ENCODE data around the gene AUH. TPM values are rescaled to one million over a fixed set of nuclear protein-coding genes. Genes with fewer than 3 reads are reported as not detected.

Gene AUH
- total RNA-seq (10 to 100 TPM; 30.1 to 30.5 TPM), polyA plus RNA-seq (10 to 100 TPM; 10.0 to 11.7 (median 11.5) TPM), total RNA-seq (14.8 to 25.1 (median 17.2) reads per million in 6 experiments)

GRCh38 chr9:91361291-91362050 is at the start of gene AUH:
Gene AUH (minus strand): TSS chr9:91361918. CDS start chr9:91361889, 29 bp downstream.
- peak within 1 kb of the TSS; percentile 92 to 99 (median 96) for H3K4me3 Mint-ChIP-seq
- peaks cover 0 to 15% (median 3%) of the 10 kb centered on the region in 3 donors for H3K36me3 Mint-ChIP-seq
- ATAC-seq (peak; percentile 96 to 97), DNase-seq (peak; percentile 78 to 89 (median 86))
- peaks cover 28 to 53% (median 48%) of the 10 kb centered on the region in 4 donors for H3K4me1 Mint-ChIP-seq
- POLR2A ChIA-PET, result interaction anchor here (0.6 to 1.4 kb wide), 6 partner anchors 47 to 766 kb away, joined by 3 to 9 read pairs (median 4); partner anchors contain the start of gene NFIL3
- no peaks in the 10 kb centered on the region for H3K9me3 Mint-ChIP-seq
- no peaks in the 10 kb centered on the region for H3K27me3 Mint-ChIP-seq
- H3K27ac Mint-ChIP-seq, result peak within 1 kb of the TSS; percentile 80 to 98 (median 96)

GRCh38 chr9:91411096-91411771 is 49.5 kb upstream of the AUH start:
- Mint-ChIP-seq H3K36me3 (peaks cover 12 to 18% (median 14%) of the 10 kb centered on the region in 3 donors), H3K27me3 (peaks cover 0 to 3% (median 0%) of the 10 kb centered on the region in 5 donors), H3K9me3 (no peaks in the 10 kb centered on the region), H3K27ac (no peak overlapping the region), H3K4me3 (peak overlapping the region in 1 of 10 donors; percentile 20), H3K4me1 (peaks cover 0 to 34% (median 0%) of the 10 kb centered on the region in 4 donors)
- DNase-seq (no peak), ATAC-seq (no peak)
- POLR2A ChIA-PET, result no interaction called here

- H3K4me1 Mint-ChIP-seq, result peaks cover 0 to 25% (median 0%) of the 10 kb centered on the region in 4 donors
- H3K4me3 Mint-ChIP-seq, result no peak overlapping the region
- DNase-seq, result no peak
- H3K36me3 Mint-ChIP-seq, result peaks cover 12 to 18% (median 14%) of the 10 kb centered on the region in 3 donors
- ATAC-seq, result no peak
- no peaks in the 10 kb centered on the region for H3K9me3 Mint-ChIP-seq
- peaks cover 0 to 3% (median 0%) of the 10 kb centered on the region in 5 donors for H3K27me3 Mint-ChIP-seq
- no peak overlapping the region for H3K27ac Mint-ChIP-seq
- POLR2A ChIA-PET, result no interaction called here
These were observed 48.4 kb upstream of the AUH start for GRCh38 chr9:91410161-91410560.

- Mint-ChIP-seq H3K36me3 (peaks cover 12 to 18% (median 14%) of the 10 kb centered on the region in 3 donors), H3K27me3 (peaks cover 0 to 2% (median 0%) of the 10 kb centered on the region in 5 donors), H3K9me3 (no peaks in the 10 kb centered on the region), H3K27ac (no peak overlapping the region), H3K4me3 (no peak overlapping the region), H3K4me1 (peaks cover 0 to 23% (median 0%) of the 10 kb centered on the region in 4 donors)
- ATAC-seq (no peak), DNase-seq (no peak)
- POLR2A ChIA-PET, result no interaction called here
These were observed 46.8 kb upstream of the AUH start for GRCh38 chr9:91408475-91408874.

GRCh38 chr9:91407580-91408318 is 46.0 kb upstream of the AUH start:
- ATAC-seq (no peak), DNase-seq (no peak)
- Mint-ChIP-seq H3K36me3 (peaks cover 12 to 18% (median 14%) of the 10 kb centered on the region in 3 donors), H3K4me3 (no peak overlapping the region), H3K9me3 (no peaks in the 10 kb centered on the region), H3K4me1 (peaks cover 0 to 20% (median 0%) of the 10 kb centered on the region in 4 donors), H3K27me3 (peaks cover 0 to 3% (median 2%) of the 10 kb centered on the region in 5 donors), H3K27ac (peak overlapping the region in 1 of 10 donors; percentile 46)
- POLR2A ChIA-PET, result no interaction called here

GRCh38 chr9:91405343-91406077 is 43.8 kb upstream of the AUH start:
- peaks cover 0 to 5% (median 0%) of the 10 kb centered on the region in 4 donors for H3K4me1 Mint-ChIP-seq
- no peak overlapping the region for H3K4me3 Mint-ChIP-seq
- POLR2A ChIA-PET, result interaction anchor here (0.6 kb wide), 1 partner anchor 9 kb away, joined by 3 read pairs; no protein-coding TSS in a partner anchor
- H3K27me3 Mint-ChIP-seq, result peaks cover 0 to 5% (median 3%) of the 10 kb centered on the region in 5 donors
- no peak overlapping the region for H3K27ac Mint-ChIP-seq
- H3K36me3 Mint-ChIP-seq, result peaks cover 12 to 15% (median 12%) of the 10 kb centered on the region in 3 donors
- ATAC-seq, result no peak
- H3K9me3 Mint-ChIP-seq, result no peaks in the 10 kb centered on the region
- no peak for DNase-seq

- H3K27ac Mint-ChIP-seq, result no peak overlapping the region
- POLR2A ChIA-PET, result no interaction called here
- DNase-seq (no peak), ATAC-seq (no peak)
- no peaks in the 10 kb centered on the region for H3K9me3 Mint-ChIP-seq
- no peak overlapping the region for H3K4me3 Mint-ChIP-seq
- H3K27me3 Mint-ChIP-seq, result peaks cover 0 to 5% (median 3%) of the 10 kb centered on the region in 5 donors
- H3K4me1 Mint-ChIP-seq, result peaks cover 0 to 2% (median 0%) of the 10 kb centered on the region in 4 donors
- H3K36me3 Mint-ChIP-seq, result peaks cover 0 to 6% (median 0%) of the 10 kb centered on the region in 3 donors
These were observed 42.2 kb upstream of the AUH start for GRCh38 chr9:91403665-91404543.

- POLR2A ChIA-PET, result no interaction called here
- H3K27ac Mint-ChIP-seq, result no peak overlapping the region
- no peak for ATAC-seq
These were observed 37.2 kb upstream of the AUH start for GRCh38 chr9:91398926-91399325.

GRCh38 chr9:91395553-91396471 is 34.1 kb upstream of the AUH start:
- Mint-ChIP-seq H3K27me3 (peaks cover 0 to 2% (median 0%) of the 10 kb centered on the region in 5 donors), H3K36me3 (no peaks in the 10 kb centered on the region), H3K27ac (no peak overlapping the region), H3K4me1 (peaks cover 0 to 7% (median 0%) of the 10 kb centered on the region in 4 donors), H3K9me3 (no peaks in the 10 kb centered on the region), H3K4me3 (no peak overlapping the region)
- DNase-seq (no peak), ATAC-seq (no peak)
- POLR2A ChIA-PET, result no interaction called here

More at GRCh38 chr9:91398926-91399325, 37.2 kb upstream of the AUH start:
- no peak for DNase-seq
- Mint-ChIP-seq H3K4me1 (peaks cover 0 to 10% (median 0%) of the 10 kb centered on the region in 4 donors), H3K4me3 (no peak overlapping the region), H3K36me3 (no peaks in the 10 kb centered on the region), H3K9me3 (no peaks in the 10 kb centered on the region), H3K27me3 (peaks cover 0 to 3% (median 3%) of the 10 kb centered on the region in 5 donors)

- no peak for DNase-seq
- Mint-ChIP-seq H3K27ac (no peak overlapping the region), H3K4me3 (no peak overlapping the region), H3K27me3 (peaks cover 0 to 2% (median 0%) of the 10 kb centered on the region in 5 donors), H3K36me3 (no peaks in the 10 kb centered on the region), H3K9me3 (no peaks in the 10 kb centered on the region), H3K4me1 (peaks cover 0 to 7% (median 0%) of the 10 kb centered on the region in 4 donors)
- POLR2A ChIA-PET, result no interaction called here
- ATAC-seq, result no peak
These were observed 33.4 kb upstream of the AUH start for GRCh38 chr9:91395106-91395552.

Measured in naive thymus-derived CD8-positive, alpha-beta T cell (primary cell).